H1 (cell line): Measurements from ENCODE around the gene ABL1. TPM values are rescaled to one million over a fixed set of nuclear protein-coding genes. Genes with fewer than 3 reads are reported as not detected.

Experiments
- HDAC6 ChIP-seq: IDR thresholded peaks from one replicate; pipeline ENCODE4 v1.7.1; 2012; ENCODE audit warnings: low read depth, mild to moderate bottlenecking, inconsistent platforms, low read length, moderate library complexity
- JUN ChIP-seq: IDR thresholded peaks from 2 replicates; pipeline ENCODE4 v1.6.1; 2011; ENCODE audit warnings: low read depth, mild to moderate bottlenecking, improper control_type of control experiment, low read length
- SIN3A ChIP-seq, 2 experiments: IDR thresholded peaks in 1 of 2; conservative IDR thresholded peaks in 1 of 2; 2 replicates each; pipeline ENCODE4 v1.6.1; 2011 to 2012; ENCODE audit warnings: low read length in 2 of 2, improper control_type of control experiment in 1 of 2, low read depth in 1 of 2, mild to moderate bottlenecking in 1 of 2
- polyA plus RNA-seq, 7 experiments: library from polyadenylated mRNA; depleted of rRNA in 3 of 7; stranded (reverse) in 5 of 7; unstranded in 2 of 7; fragments of >200 nt in 5 of 7; fragments of 200-250 nt in 2 of 7; gene quantifications; 1 replicate in 5 of 7; 2 replicates in 1 of 7; 4 replicates in 1 of 7; pipeline versions ENCODE4 v1.2.1 to v1.2.3, GENCODE V29; 2011 to 2013; ENCODE audit warnings: missing spikeins in 2 of 7, mixed read lengths in 2 of 7
- total RNA-seq: library from RNA; stranded (reverse); fragmentation: NEBNext Ultra II Directional; extraction: Animal tissue kit (Norgen Biotek cat#: 25700); gene quantifications from 2 replicates; pipeline ENCODE4 v1.2.1, GENCODE V29; 2021

Gene ABL1
- total and polyA plus RNA-seq, 2 of the 8 experiments (the other 6 are each of a cell fraction or from before 2014, with no cell fraction given) = 35.3 to 104 TPM

- TF ChIP-seq JUN (no peak), SIN3A (conservative IDR thresholded peaks at IDR 0.05 in 1 of 2, IDR thresholded peaks at IDR 0.05 in 1 of 2; ENCODE audit: low read depth in 1 of 2, low read length in 2 of 2) (no peak), HDAC6 (no peak)
These were observed 78.8 kb downstream of the ABL1 start (continued) for GRCh38 chr9:130913599-130914416.
